SU-DHL-6 (cell line): Measurements from ENCODE around the gene KRTAP4-9.
"Not testable (repeated sequence)": the region's sequence is repeated elsewhere in the genome, so short reads cannot be mapped to it uniquely, and the experiment has no call there.

ENCODE experiments used
- H2AFZ ChIP-seq: fragments of 200-600 bp; sonication (generic); 2 replicates; pipeline ENCODE4 v1.6.1; 2014; ENCODE audit warnings: low read depth, mild to moderate bottlenecking, moderate library complexity, mixed read lengths, antibody characterized with exemption, low read length; ENCODE audit not compliant: severe bottlenecking
- H3F3A ChIP-seq: fragments of 200-600 bp; shearing (Covaris generic); 2 replicates; pipeline ENCODE4 v1.6.0; 2016; ENCODE audit warnings: antibody characterized with exemption, mild to moderate bottlenecking; ENCODE audit not compliant: insufficient read depth
- H3K27ac ChIP-seq: fragments of 200-600 bp; sonication (generic); 2 replicates; pipeline ENCODE4 v1.5.1; 2016; ENCODE audit warnings: low read depth, mild to moderate bottlenecking, low read length, moderate library complexity, mixed read lengths
- H3K27me3 ChIP-seq: fragments of 200-600 bp; sonication (generic), shearing (Covaris generic); 2 replicates; pipeline ENCODE4 v1.6.0; 2014; ENCODE audit warnings: mild to moderate bottlenecking, low read length
- H3K36me3 ChIP-seq: fragments of 200-600 bp; sonication (generic); 2 replicates; pipeline ENCODE4 v1.6.1; 2014; ENCODE audit warnings: mild to moderate bottlenecking, low read length, mixed read lengths
- H3K4me2 ChIP-seq: fragments of 300-600, 200-600 bp; shearing (Covaris generic), sonication (generic); 2 replicates; pipeline ENCODE4 v1.6.0; 2014; ENCODE audit warnings: low read length, low read depth, mild to moderate bottlenecking; ENCODE audit not compliant: poor library complexity, severe bottlenecking
- H3K4me3 ChIP-seq: fragments of 200-600 bp; sonication (generic); 2 replicates; pipeline ENCODE4 v1.5.1; 2014; ENCODE audit warnings: antibody characterized with exemption, low read length, mild to moderate bottlenecking, mixed read lengths; ENCODE audit not compliant: insufficient read depth, poor library complexity, severe bottlenecking
- H3K79me2 ChIP-seq: fragments of 200-600 bp; sonication (generic); 2 replicates; pipeline ENCODE4 v1.6.1; 2014; ENCODE audit warnings: mild to moderate bottlenecking, low read length, moderate library complexity; ENCODE audit not compliant: insufficient read depth
- H3K9ac ChIP-seq: fragments of 200-600 bp; sonication (generic); 2 replicates; pipeline ENCODE4 v1.7.0; 2014; ENCODE audit warnings: mild to moderate bottlenecking, low read length
- H3K9me2 ChIP-seq: fragments of 200-600 bp; sonication (generic); replicated peaks from 2 replicates; pipeline ENCODE4 v1.6.1; 2014; ENCODE audit warnings: low read length; ENCODE audit not compliant: insufficient read depth
- H3K9me3 ChIP-seq: fragments of 200-600 bp; sonication (generic); 2 replicates; pipeline ENCODE4 v1.6.1; 2014; ENCODE audit warnings: low read length, mixed read lengths; ENCODE audit not compliant: insufficient read depth
- H4K20me1 ChIP-seq: fragments of 200-600 bp; sonication (generic); 2 replicates; pipeline ENCODE4 v1.6.1; 2014; ENCODE audit warnings: low read depth, mild to moderate bottlenecking, antibody characterized with exemption, low read length, moderate library complexity, mixed read lengths
- EZH2phosphoT487 ChIP-seq: fragments of 200-600 bp; sonication (generic), shearing (Covaris generic); conservative IDR thresholded peaks from 2 replicates; pipeline ENCODE4 v1.6.1; 2018; ENCODE audit warnings: mild to moderate bottlenecking, antibody characterized with exemption, low read length, moderate library complexity, mixed read lengths
- TF ChIP-seq, protein P1 (sequence below): fragments of 200-600 bp; sonication (generic); IDR thresholded peaks from one replicate; pipeline ENCODE4 v1.5.1; 2017; ENCODE audit warnings: antibody characterized with exemption, mild to moderate bottlenecking, low read length, moderate library complexity; ENCODE audit not compliant: insufficient read depth, poor library complexity, severe bottlenecking

The KRTAP4-9 gene

GRCh38 chr17:41133880-41134735 is 28.9 kb downstream of the KRTAP4-9 start:
- Histone ChIP-seq H3K9ac (no peak overlapping the region), H3K27ac (no peak overlapping the region)

GRCh38 chr17:41139865-41140264 is 34.7 kb downstream of the KRTAP4-9 start:
- not testable (repeated sequence) for H3K9me2 ChIP-seq, H3K4me2 ChIP-seq, H3K27me3 ChIP-seq, H3K79me2 ChIP-seq, H2AFZ ChIP-seq, H3K4me3 ChIP-seq, H3K36me3 ChIP-seq, H3K27ac ChIP-seq, H3F3A ChIP-seq, H4K20me1 ChIP-seq, H3K9ac ChIP-seq
- H3K9me3 ChIP-seq = peaks cover 17% of the 10 kb centered on the region

More at GRCh38 chr17:41133880-41134735, 28.9 kb downstream of the KRTAP4-9 start:
- H3K36me3 ChIP-seq = no peaks in the 10 kb centered on the region
- H3K4me3 ChIP-seq = no peak overlapping the region
- TF ChIP-seq, protein P1, sequence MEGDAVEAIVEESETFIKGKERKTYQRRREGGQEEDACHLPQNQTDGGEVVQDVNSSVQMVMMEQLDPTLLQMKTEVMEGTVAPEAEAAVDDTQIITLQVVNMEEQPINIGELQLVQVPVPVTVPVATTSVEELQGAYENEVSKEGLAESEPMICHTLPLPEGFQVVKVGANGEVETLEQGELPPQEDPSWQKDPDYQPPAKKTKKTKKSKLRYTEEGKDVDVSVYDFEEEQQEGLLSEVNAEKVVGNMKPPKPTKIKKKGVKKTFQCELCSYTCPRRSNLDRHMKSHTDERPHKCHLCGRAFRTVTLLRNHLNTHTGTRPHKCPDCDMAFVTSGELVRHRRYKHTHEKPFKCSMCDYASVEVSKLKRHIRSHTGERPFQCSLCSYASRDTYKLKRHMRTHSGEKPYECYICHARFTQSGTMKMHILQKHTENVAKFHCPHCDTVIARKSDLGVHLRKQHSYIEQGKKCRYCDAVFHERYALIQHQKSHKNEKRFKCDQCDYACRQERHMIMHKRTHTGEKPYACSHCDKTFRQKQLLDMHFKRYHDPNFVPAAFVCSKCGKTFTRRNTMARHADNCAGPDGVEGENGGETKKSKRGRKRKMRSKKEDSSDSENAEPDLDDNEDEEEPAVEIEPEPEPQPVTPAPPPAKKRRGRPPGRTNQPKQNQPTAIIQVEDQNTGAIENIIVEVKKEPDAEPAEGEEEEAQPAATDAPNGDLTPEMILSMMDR = no peak
- TF ChIP-seq EZH2phosphoT487 = no peak
- no peaks in the 10 kb centered on the region for H3K9me3 ChIP-seq
- no peaks in the 10 kb centered on the region for H3K79me2 ChIP-seq
- no peaks in the 10 kb centered on the region for H4K20me1 ChIP-seq
- H3K4me2 ChIP-seq = no peak overlapping the region
- no peaks in the 10 kb centered on the region for H3K27me3 ChIP-seq
- H3K9me2 ChIP-seq = no peaks in the 10 kb centered on the region
- no peaks in the 10 kb centered on the region for H3F3A ChIP-seq
- H2AFZ ChIP-seq = no peak overlapping the region

GRCh38 chr17:41140360-41141131 is 35.4 kb downstream of the KRTAP4-9 start, which contains the start of gene KRTAP4-6:
TSS of gene KRTAP4-6 (minus strand) at chr17:41140544. CDS start at chr17:41140487, 57 bp downstream.
- Histone ChIP-seq H2AFZ (no peak within 1 kb of the TSS), H3K9me2 (no peaks in the 10 kb centered on the region), H3K27ac (no peak within 1 kb of the TSS), H3K4me3 (no peak within 1 kb of the TSS), H3K27me3 (no peaks in the 10 kb centered on the region), H3F3A (no peaks in the 10 kb centered on the region), H3K79me2 (no peaks in the 10 kb centered on the region), H3K36me3 (no peaks in the 10 kb centered on the region), H3K9me3 (peaks cover 17% of the 10 kb centered on the region), H3K4me2 (no peak within 1 kb of the TSS), H4K20me1 (no peaks in the 10 kb centered on the region), H3K9ac (no peak within 1 kb of the TSS)
- TF ChIP-seq, protein P1 = no peak
- no peak for TF ChIP-seq EZH2phosphoT487
